ENCODE results near the gene MEGF6.

The MEGF6 gene

DNA sequence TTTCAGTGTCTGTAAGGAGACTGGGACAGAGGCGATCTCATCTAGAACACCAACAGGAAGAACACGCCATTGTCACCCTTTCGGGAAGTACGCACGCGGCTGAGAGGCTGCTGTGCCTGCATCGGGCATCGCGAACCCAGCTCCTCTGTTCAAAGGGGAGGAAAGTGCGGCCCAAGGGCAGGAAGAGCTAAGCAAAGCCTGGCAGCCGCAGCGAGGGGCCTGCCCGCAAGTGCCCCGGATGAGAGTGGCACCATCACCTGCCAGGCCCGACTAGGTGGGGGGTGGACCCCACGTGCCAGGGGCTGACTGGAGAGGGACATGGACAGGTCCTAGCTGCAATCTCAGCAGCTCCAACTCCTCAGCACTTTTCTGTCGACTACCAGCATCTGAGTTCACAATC is 21.0 kb upstream of the MEGF6 start:
- Histone ChIP-seq H3K9me3 (no peaks in the 10 kb centered on the region), H3K4me3 (ENCODE audit: low read depth, low read length) (no peak overlapping the region), H3K36me3 (no peaks in the 10 kb centered on the region; the same call in 1 of the 2 replicates), H3K4me1 (no peaks in the 10 kb centered on the region), H3K27me3 (no peaks in the 10 kb centered on the region)
- TF ChIP-seq, protein P1, sequence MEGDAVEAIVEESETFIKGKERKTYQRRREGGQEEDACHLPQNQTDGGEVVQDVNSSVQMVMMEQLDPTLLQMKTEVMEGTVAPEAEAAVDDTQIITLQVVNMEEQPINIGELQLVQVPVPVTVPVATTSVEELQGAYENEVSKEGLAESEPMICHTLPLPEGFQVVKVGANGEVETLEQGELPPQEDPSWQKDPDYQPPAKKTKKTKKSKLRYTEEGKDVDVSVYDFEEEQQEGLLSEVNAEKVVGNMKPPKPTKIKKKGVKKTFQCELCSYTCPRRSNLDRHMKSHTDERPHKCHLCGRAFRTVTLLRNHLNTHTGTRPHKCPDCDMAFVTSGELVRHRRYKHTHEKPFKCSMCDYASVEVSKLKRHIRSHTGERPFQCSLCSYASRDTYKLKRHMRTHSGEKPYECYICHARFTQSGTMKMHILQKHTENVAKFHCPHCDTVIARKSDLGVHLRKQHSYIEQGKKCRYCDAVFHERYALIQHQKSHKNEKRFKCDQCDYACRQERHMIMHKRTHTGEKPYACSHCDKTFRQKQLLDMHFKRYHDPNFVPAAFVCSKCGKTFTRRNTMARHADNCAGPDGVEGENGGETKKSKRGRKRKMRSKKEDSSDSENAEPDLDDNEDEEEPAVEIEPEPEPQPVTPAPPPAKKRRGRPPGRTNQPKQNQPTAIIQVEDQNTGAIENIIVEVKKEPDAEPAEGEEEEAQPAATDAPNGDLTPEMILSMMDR (IDR thresholded peaks at IDR 0.05; ENCODE audit: low read depth, low read length) = no peak
- no peak for DNase-seq

DNA sequence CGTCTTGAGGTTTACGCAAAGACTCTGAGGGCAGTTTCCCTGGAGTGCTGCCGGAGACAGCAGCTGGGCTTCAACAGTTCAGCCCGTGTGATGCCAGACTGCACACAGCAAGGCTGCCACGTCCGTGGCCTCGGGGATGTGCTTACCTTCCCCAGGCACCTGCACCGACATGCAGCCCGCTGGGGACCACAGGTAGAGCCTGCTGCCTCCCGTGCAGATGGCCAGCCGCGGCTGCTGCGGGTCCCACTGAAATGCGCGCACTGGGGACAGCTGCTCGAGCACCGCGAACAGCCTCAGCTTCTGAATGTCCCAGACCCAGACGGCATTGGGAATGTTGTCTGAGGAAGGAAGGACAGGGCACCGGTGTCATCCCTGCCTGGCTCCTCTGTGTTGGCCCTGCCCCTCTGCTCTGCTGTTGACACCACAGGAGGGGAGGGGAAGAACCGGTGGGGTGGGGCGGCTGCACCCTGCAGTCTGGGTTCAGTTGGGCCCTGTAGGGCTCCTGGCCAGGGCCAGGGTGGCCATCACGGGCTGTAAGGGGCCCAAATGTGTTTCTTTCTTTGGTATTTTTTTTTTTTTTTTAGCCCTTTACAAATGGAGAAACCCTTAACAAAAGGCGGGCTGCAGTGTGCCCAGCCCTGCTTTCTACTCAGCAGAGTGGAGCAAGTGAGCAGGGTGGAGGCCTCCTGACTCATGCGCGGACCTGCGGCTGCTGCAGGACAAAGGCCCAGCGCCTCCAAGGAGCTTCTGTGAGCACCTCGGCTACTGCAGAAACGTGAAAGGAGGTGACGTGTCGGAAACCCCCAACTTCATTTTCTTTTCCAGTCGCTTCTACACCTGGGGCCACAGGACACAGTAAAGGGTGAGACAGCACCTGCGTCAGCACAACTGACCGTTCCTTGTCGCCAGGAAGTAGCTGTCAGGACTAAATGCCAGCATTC is 20.3 kb upstream of the MEGF6 start:
- DNase-seq = no peak
- TF ChIP-seq, protein P1 (IDR thresholded peaks at IDR 0.05; ENCODE audit: low read depth, low read length) = no peak
- no peaks in the 10 kb centered on the region for H3K9me3 ChIP-seq
- H3K27me3 ChIP-seq = no peaks in the 10 kb centered on the region
- H3K4me1 ChIP-seq = no peaks in the 10 kb centered on the region
- no peak overlapping the region for H3K4me3 ChIP-seq (ENCODE audit: low read depth, low read length)
- H3K36me3 ChIP-seq = no peaks in the 10 kb centered on the region; the same call in 1 of the 2 replicates

DNA sequence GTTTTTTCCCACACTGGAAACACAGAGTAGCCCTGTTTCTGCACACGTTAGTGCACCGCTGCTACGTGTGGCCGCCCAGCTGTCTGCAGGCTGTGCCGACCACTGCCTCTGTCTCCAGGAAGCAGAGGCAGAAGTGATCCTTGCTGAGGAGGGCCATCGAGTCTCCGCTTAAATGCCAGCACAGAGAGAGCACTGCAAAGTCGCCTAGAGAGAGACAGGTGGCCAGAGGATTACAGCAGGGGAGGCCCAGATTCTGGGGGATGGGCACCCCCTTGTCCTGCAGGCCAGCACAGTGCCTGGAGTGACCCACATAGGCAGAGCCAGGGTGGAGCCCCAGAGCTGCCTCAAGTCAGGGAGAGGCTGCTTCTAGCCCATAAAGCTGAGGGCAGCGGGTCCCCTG is 19.6 kb upstream of the MEGF6 start:
- no peaks in the 10 kb centered on the region for H3K9me3 ChIP-seq
- H3K4me1 ChIP-seq = no peaks in the 10 kb centered on the region
- TF ChIP-seq, protein P1 (IDR thresholded peaks at IDR 0.05; ENCODE audit: low read depth, low read length) = no peak
- H3K36me3 ChIP-seq = no peaks in the 10 kb centered on the region
- H3K4me3 ChIP-seq (ENCODE audit: low read depth, low read length) = no peak overlapping the region
- no peak for DNase-seq
- H3K27me3 ChIP-seq = no peaks in the 10 kb centered on the region

DNA sequence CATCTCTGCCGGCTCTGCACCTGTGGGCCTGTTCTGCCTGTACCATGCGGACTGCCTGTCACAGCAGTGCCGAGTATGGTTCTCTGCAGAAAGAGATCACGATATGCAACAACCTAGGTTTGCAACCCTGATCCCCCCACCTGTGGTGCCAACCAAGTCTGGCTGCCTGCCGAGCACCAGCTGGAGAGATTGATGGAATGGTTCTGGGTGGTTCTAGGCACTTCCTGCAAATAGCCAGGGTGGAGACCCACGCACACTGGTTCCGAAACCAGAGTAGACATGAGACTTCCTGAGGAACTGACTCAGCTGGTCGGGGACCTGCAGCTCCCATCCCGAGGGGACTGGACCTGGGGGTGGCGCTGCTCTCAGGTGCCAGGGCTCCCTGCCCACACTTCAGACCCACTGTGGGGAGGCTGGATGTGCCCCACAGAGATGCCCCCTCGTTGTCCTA is 18.9 kb upstream of the MEGF6 start:
- H3K36me3 ChIP-seq = no peaks in the 10 kb centered on the region
- no peak for DNase-seq
- no peaks in the 10 kb centered on the region for H3K27me3 ChIP-seq
- no peaks in the 10 kb centered on the region for H3K4me1 ChIP-seq
- TF ChIP-seq, protein P1 (IDR thresholded peaks at IDR 0.05; ENCODE audit: low read depth, low read length) = no peak
- H3K4me3 ChIP-seq (ENCODE audit: low read depth, low read length) = no peak overlapping the region
- H3K9me3 ChIP-seq = no peaks in the 10 kb centered on the region

DNA sequence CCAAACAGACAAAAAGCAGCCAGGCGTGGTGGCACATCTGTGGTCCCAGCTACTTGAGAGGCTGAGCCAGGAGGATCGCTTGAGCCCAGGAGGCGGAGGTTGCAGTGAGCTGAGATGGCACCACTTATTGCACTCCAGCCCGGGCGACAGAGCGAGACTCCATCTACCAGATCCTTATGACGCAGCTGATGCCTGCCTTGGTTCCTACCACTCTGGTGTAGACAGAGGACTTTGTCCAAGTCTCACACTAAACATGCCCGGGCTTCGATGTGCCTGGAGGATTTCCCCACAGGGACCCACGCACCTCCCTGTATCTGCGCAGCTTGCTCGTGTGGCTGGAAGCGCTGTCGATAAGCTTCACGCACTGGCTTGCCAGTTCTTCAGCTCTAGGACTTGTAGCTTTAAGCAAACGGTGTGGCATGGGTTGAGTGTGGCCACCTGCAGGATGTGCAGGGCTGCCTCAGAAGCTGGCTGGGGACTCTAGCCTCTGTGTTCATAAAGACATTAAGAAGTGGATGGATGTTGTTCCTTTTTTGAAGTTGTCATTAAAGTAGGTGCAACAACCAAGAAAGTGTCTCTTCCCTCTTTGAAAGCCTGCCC is 18.4 kb upstream of the MEGF6 start:
- no peaks in the 10 kb centered on the region for H3K36me3 ChIP-seq
- no peaks in the 10 kb centered on the region for H3K9me3 ChIP-seq
- H3K4me1 ChIP-seq = no peaks in the 10 kb centered on the region
- TF ChIP-seq, protein P1 (IDR thresholded peaks at IDR 0.05; ENCODE audit: low read depth, low read length) = no peak
- H3K4me3 ChIP-seq (ENCODE audit: low read depth, low read length) = no peak overlapping the region
- no peak for DNase-seq
- H3K27me3 ChIP-seq = no peaks in the 10 kb centered on the region

DNA sequence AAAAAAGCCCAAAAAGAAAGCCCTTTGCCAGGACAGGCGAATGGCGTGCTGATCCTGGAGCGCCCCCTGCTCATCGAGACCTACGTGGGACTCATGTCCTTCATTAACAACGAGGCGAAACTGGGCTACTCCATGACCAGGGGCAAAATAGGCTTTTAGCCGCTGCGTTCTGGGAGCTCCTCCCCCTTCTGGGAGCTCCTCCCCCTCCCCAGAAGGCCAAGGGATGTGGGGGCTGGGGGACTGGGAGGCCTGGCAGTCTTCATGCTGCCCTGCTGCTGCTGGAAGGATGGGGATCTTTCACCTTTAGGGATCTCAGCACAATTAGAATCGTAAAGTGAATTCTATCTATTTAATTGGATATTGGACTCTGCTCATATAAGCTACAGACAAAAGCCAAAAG is 17.1 kb upstream of the MEGF6 start:
- TF ChIP-seq, protein P1 (IDR thresholded peaks at IDR 0.05; ENCODE audit: low read depth, low read length) = no peak
- DNase-seq = no peak
- H3K36me3 ChIP-seq = no peaks in the 10 kb centered on the region
- no peak overlapping the region for H3K4me3 ChIP-seq (ENCODE audit: low read depth, low read length)
- H3K9me3 ChIP-seq = no peaks in the 10 kb centered on the region
- no peaks in the 10 kb centered on the region for H3K4me1 ChIP-seq
- no peaks in the 10 kb centered on the region for H3K27me3 ChIP-seq

All from BE2C (cell line).